T-cell (primary cell): ENCODE results near the gene MS4A7. TPM values are rescaled to one million over a fixed set of nuclear protein-coding genes. Genes with fewer than 3 reads are reported as not detected.
A peak's percentile ranks its signal among the peaks of the same experiment; 100 is the strongest.

Experiments used
- ATAC-seq, 4 experiments: fragments of 200-7000 bp in 3 of 4; fragments of 150-1000 bp in 1 of 4; cut with Tn5 transposase; replicated peaks in 1 of 4; 1 replicate in 3 of 4; 2 replicates in 1 of 4; pipeline ENCODE4 v1.10.0; 2021; ENCODE audit warnings: moderate library complexity in 3 of 4, mild to moderate bottlenecking in 2 of 4, moderate number of reproducible peaks in 1 of 4
- CTCF ChIA-PET, 2 donors: fragments of 300-600 bp; sonication (Branson Sonifier 250); formaldehyde crosslinking; loops; one replicate each; lab custom pipeline; 2022; ENCODE audit warnings: antibody characterized with exemption in 2 of 2; lab: Charles Lee
- POLR2A ChIA-PET, 2 donors: fragments of 300-600 bp; sonication (Branson Sonifier 250); formaldehyde crosslinking; loops; one replicate each; lab custom pipeline; 2022; ENCODE audit warnings: antibody characterized with exemption in 2 of 2; lab: Charles Lee
- DNase-seq, 35 experiments: peaks; one replicate each; pipeline versions ENCODE4 v3.0.0 to v3.0.0-alpha.2; 2013 to 2023
- H3K27ac ChIP-seq: one replicate; pipeline ENCODE4 v1.5.1; 2013; ENCODE audit warnings: low read length
- H3K27me3 ChIP-seq, 2 experiments: replicated peaks in 1 of 2; 1 replicate in 1 of 2; 2 replicates in 1 of 2; pipeline versions ENCODE4 v1.6.1 to v1.7.0; 2013; ENCODE audit warnings: low read length in 1 of 2, mixed read lengths in 1 of 2; ENCODE audit not compliant: control insufficient read depth in 2 of 2, insufficient read depth in 2 of 2; ENCODE audit errors: extremely low read depth in 1 of 2
- H3K36me3 ChIP-seq, 2 donors: 1 replicate in 1 of 2; 2 replicates in 1 of 2; pipeline versions ENCODE4 v1.6.1 to v1.7.0; 2013; ENCODE audit warnings: low read length in 1 of 2; ENCODE audit not compliant: control insufficient read depth in 2 of 2, insufficient read depth in 1 of 2; ENCODE audit errors: extremely low read depth in 1 of 2
- H3K4me1 ChIP-seq, 2 experiments: 1 replicate in 1 of 2; 2 replicates in 1 of 2; pipeline versions ENCODE4 v1.6.1 to v1.7.0; 2013; ENCODE audit warnings: low read length in 2 of 2, mixed read lengths in 1 of 2; ENCODE audit not compliant: insufficient read depth in 2 of 2, control insufficient read depth in 1 of 2; ENCODE audit errors: extremely low read depth in 1 of 2
- H3K4me3 ChIP-seq, 2 donors: 1 replicate in 1 of 2; 2 replicates in 1 of 2; pipeline versions ENCODE4 v1.5.1 to v1.7.0; 2013; ENCODE audit warnings: mild to moderate bottlenecking in 2 of 2, low read length in 1 of 2, moderate library complexity in 1 of 2; ENCODE audit not compliant: control insufficient read depth in 1 of 2; ENCODE audit errors: extremely low read depth in 1 of 2
- H3K9me3 ChIP-seq: 2 replicates; pipeline ENCODE4 v1.7.0; 2013
- H3K27ac Mint-ChIP-seq, 2 donors: one replicate each; pipeline ENCODE4 v1.8.0; 2020 to 2021; ENCODE audit warnings: mild to moderate bottlenecking in 2 of 2, mixed read lengths in 2 of 2
- H3K27me3 Mint-ChIP-seq, 2 donors: one replicate each; pipeline ENCODE4 v1.8.0; 2021 to 2022; ENCODE audit warnings: mixed read lengths in 2 of 2
- H3K36me3 Mint-ChIP-seq: one replicate; pipeline ENCODE4 v1.8.0; 2021; ENCODE audit warnings: mixed read lengths
- H3K4me1 Mint-ChIP-seq, 3 donors: one replicate each; pipeline ENCODE4 v1.8.0; 2020 to 2022; ENCODE audit warnings: mixed read lengths in 3 of 3, mild to moderate bottlenecking in 1 of 3
- H3K4me3 Mint-ChIP-seq, 3 donors: one replicate each; pipeline ENCODE4 v1.8.0; 2020 to 2022; ENCODE audit warnings: mild to moderate bottlenecking in 3 of 3, mixed read lengths in 3 of 3, moderate library complexity in 3 of 3
- H3K9me3 Mint-ChIP-seq, 3 donors: one replicate each; pipeline ENCODE4 v1.8.0; 2020 to 2022; ENCODE audit warnings: mixed read lengths in 3 of 3
- WGBS: methylation state at CpG from one replicate; pipeline ENCODE4 v1.1.5; 2013; ENCODE audit warnings: missing lambda C conversion rate; ENCODE audit not compliant: insufficient coverage; 5-methylcytosine and 5-hydroxymethylcytosine counted together
- total RNA-seq, 35 experiments: library from RNA in 6 of 35; stranded (reverse) in 6 of 35; fragments of 120-200 nt in 1 of 35; gene quantifications; one replicate each; pipeline versions ENCODE4 v1.2.1 to v1.2.4 and lab custom pipeline; 2013 to 2026

Gene MS4A7
- total RNA-seq, 5 donors from 2014 or later (not counting 1 experiment from before 2014, with no cell fraction given), result 0.43 to 1.0 (median 0.77) TPM; not detected in 1

GRCh38 chr11:60343094-60343704 lies 35.1 kb upstream of the MS4A7 start:
- no peaks in the 10 kb centered on the region for H3K9me3 Mint-ChIP-seq
- Histone ChIP-seq H3K4me3 (no peak overlapping the region), H3K9me3 (no peaks in the 10 kb centered on the region), H3K27me3 (peaks cover 0 to 6% of the 10 kb centered on the region in 2 experiments), H3K4me1 (no peaks in the 10 kb centered on the region), H3K36me3 (no peaks in the 10 kb centered on the region), H3K27ac (no peak overlapping the region)
- no peaks in the 10 kb centered on the region for H3K36me3 Mint-ChIP-seq
- DNase-seq (peak in 1 of 35 experiments; percentile 39), ATAC-seq (no peak)
- WGBS, result no CpG with 5 or more reads among the region's 10 CpGs
- ChIA-PET POLR2A (interaction anchor here in 1 of 2 donors (0.8 kb wide), 1 partner anchor 162 kb away, joined by 3 read pairs; no protein-coding TSS in a partner anchor), CTCF (interaction anchor here in 1 of 2 donors (0.5 kb wide), 1 partner anchor 877 kb away, joined by 3 read pairs; no protein-coding TSS in a partner anchor)
- H3K4me3 Mint-ChIP-seq, result no peak overlapping the region
- H3K27ac Mint-ChIP-seq, result peak overlapping the region in 1 of 2 donors; percentile 41
- peaks cover 24 to 29% of the 10 kb centered on the region in 2 donors for H3K27me3 Mint-ChIP-seq
- no peaks in the 10 kb centered on the region for H3K4me1 Mint-ChIP-seq

DNA sequence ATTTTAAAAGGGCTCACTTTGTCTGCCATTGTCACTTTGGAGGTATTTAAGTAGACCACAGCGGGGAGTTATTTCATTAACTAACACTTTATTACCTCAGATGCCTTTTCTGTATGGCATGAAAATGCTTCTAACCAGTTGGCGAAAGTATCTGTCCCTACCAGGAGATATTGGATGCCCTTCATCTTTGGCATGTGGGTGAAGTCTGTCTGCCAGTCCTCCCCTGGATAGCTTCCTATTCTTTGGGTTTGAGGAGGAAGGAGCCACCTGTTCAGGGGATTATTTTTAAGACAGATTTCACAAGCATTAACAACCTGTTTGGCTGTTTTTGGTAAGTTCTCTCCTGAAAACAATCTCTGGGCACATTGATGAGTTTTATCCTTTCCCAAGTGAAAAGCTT lies 34.2 kb upstream of the MS4A7 start:
- CTCF ChIA-PET, result interaction anchor here in 1 of 2 donors (0.7 kb wide), 1 partner anchor 75 kb away, joined by 3 read pairs; no protein-coding TSS in a partner anchor
- POLR2A ChIA-PET, result no interaction called here
- peaks cover 27 to 34% of the 10 kb centered on the region in 2 donors for H3K27me3 Mint-ChIP-seq

DNA sequence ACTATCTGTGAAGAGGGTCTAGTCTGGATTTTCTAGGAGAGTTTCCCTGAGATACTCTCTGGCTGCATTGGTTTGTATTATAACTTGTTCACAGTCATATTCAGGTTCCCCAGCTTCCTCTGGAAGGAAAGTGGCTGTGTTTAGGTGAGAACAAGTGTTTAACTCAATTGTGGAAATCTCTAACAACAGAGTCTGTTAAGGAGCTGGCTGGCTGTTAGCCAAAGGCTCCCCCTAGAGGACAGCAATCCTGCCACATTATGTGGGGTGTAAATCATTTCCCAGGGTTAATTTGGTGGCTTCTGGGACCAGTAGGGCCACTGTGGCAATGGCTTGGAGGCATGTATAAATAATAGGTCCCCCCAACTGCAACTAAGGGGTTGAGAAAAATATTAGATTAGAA lies 32.8 kb upstream of the MS4A7 start:
- CTCF ChIA-PET, result interaction anchor here in 1 of 2 donors (0.5 kb wide), 1 partner anchor 300 kb away, joined by 8 read pairs; no protein-coding TSS in a partner anchor
- POLR2A ChIA-PET, result no interaction called here
- DNase-seq, result peak in 1 of 35 experiments; percentile 8
- H3K27ac Mint-ChIP-seq, result no peak overlapping the region
- no peak overlapping the region for H3K4me3 Mint-ChIP-seq
- Histone ChIP-seq H3K4me3 (no peak overlapping the region), H3K27me3 (peaks cover 0 to 6% of the 10 kb centered on the region in 2 experiments), H3K27ac (no peak overlapping the region), H3K4me1 (no peaks in the 10 kb centered on the region), H3K36me3 (no peaks in the 10 kb centered on the region), H3K9me3 (no peaks in the 10 kb centered on the region)
- peaks cover 29 to 31% of the 10 kb centered on the region in 2 donors for H3K27me3 Mint-ChIP-seq
- no peaks in the 10 kb centered on the region for H3K9me3 Mint-ChIP-seq
- no peaks in the 10 kb centered on the region for H3K4me1 Mint-ChIP-seq
- no peak for ATAC-seq
- no peaks in the 10 kb centered on the region for H3K36me3 Mint-ChIP-seq

More for the DNA sequence above, 34.2 kb upstream of the MS4A7 start:
- no peaks in the 10 kb centered on the region for H3K36me3 ChIP-seq
- DNase-seq, result no peak
- Mint-ChIP-seq H3K9me3 (no peaks in the 10 kb centered on the region), H3K4me3 (no peak overlapping the region), H3K4me1 (no peaks in the 10 kb centered on the region), H3K27ac (no peak overlapping the region), H3K36me3 (no peaks in the 10 kb centered on the region)
- H3K27me3 ChIP-seq, result peaks cover 0 to 6% of the 10 kb centered on the region in 2 experiments
- ATAC-seq, result no peak
- WGBS, result no CpG with 5 or more reads among the region's 2 CpGs
- no peak overlapping the region for H3K4me3 ChIP-seq
- no peaks in the 10 kb centered on the region for H3K4me1 ChIP-seq
- H3K9me3 ChIP-seq, result no peaks in the 10 kb centered on the region
- no peak overlapping the region for H3K27ac ChIP-seq

GRCh38 chr11:60347084-60347797 lies 31.1 kb upstream of the MS4A7 start:
- Mint-ChIP-seq H3K27ac (no peak overlapping the region), H3K4me3 (no peak overlapping the region), H3K9me3 (no peaks in the 10 kb centered on the region), H3K36me3 (no peaks in the 10 kb centered on the region), H3K4me1 (no peaks in the 10 kb centered on the region), H3K27me3 (peaks cover 24 to 29% of the 10 kb centered on the region in 2 donors)
- Histone ChIP-seq H3K27me3 (peaks cover 0 to 6% of the 10 kb centered on the region in 2 experiments), H3K36me3 (no peaks in the 10 kb centered on the region), H3K4me3 (no peak overlapping the region), H3K27ac (no peak overlapping the region), H3K4me1 (no peaks in the 10 kb centered on the region), H3K9me3 (no peaks in the 10 kb centered on the region)
- WGBS, result 100% methylated on average over 1 of the region's 2 CpGs
- DNase-seq (no peak), ATAC-seq (no peak)
- CTCF ChIA-PET, result no interaction called here
- POLR2A ChIA-PET, result no interaction called here

- H3K36me3 Mint-ChIP-seq, result no peaks in the 10 kb centered on the region
- H3K4me3 Mint-ChIP-seq, result no peak overlapping the region
- H3K27ac ChIP-seq, result no peak overlapping the region
- CTCF ChIA-PET, result no interaction called here
- H3K4me1 Mint-ChIP-seq, result no peaks in the 10 kb centered on the region
- WGBS, result 29% methylated on average over 1 of the region's 2 CpGs
- peaks cover 0 to 4% of the 10 kb centered on the region in 2 experiments for H3K27me3 ChIP-seq
- H3K9me3 ChIP-seq, result no peaks in the 10 kb centered on the region
- no peaks in the 10 kb centered on the region for H3K4me1 ChIP-seq
- DNase-seq (no peak), ATAC-seq (no peak)
- H3K9me3 Mint-ChIP-seq, result no peaks in the 10 kb centered on the region
- H3K4me3 ChIP-seq, result no peak overlapping the region
- POLR2A ChIA-PET, result no interaction called here
- H3K27ac Mint-ChIP-seq, result no peak overlapping the region
- H3K36me3 ChIP-seq, result no peaks in the 10 kb centered on the region
- peaks cover 23 to 31% of the 10 kb centered on the region in 2 donors for H3K27me3 Mint-ChIP-seq
Observed at GRCh38 chr11:60348116-60348515, 30.2 kb upstream of the MS4A7 start.

DNA sequence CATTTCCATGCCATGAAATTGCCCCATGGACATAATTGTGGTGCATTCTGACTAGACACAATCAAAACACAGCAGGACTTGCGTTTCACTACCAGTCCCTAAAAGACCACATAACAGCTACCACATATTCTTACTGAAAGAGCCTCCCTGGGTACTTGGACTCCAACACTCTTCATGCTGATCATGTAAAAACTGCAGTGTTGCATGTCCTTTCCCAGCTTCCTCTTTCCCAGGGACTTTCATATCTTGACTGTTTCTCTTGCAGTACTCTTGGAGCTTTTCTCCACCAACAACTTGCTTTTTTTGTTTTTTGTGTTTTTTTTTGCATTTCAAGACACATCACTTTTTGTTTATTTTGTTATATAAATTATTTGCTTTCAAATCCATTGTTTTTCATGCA lies 28.3 kb upstream of the MS4A7 start:
- Histone ChIP-seq H3K27ac (no peak overlapping the region), H3K4me1 (no peaks in the 10 kb centered on the region), H3K36me3 (no peaks in the 10 kb centered on the region), H3K4me3 (no peak overlapping the region), H3K9me3 (no peaks in the 10 kb centered on the region), H3K27me3 (peaks cover 0 to 4% of the 10 kb centered on the region in 2 experiments)
- Mint-ChIP-seq H3K36me3 (no peaks in the 10 kb centered on the region), H3K9me3 (peaks cover 0 to 9% (median 1%) of the 10 kb centered on the region in 3 donors), H3K4me3 (no peak overlapping the region), H3K27ac (no peak overlapping the region), H3K27me3 (peaks cover 16 to 27% of the 10 kb centered on the region in 2 donors), H3K4me1 (no peaks in the 10 kb centered on the region)
- ChIA-PET CTCF (interaction anchor here in 1 of 2 donors (1.6 kb wide), 1 partner anchor 12 kb away, joined by 4 read pairs; no protein-coding TSS in a partner anchor), POLR2A (no interaction called here)
- WGBS, result 78% methylated on average over 1 of the region's 1 CpG
- DNase-seq (no peak), ATAC-seq (no peak)
